ENCODE measurements around the gene PRPF6. TPM values are rescaled to one million over a fixed set of nuclear protein-coding genes. Genes with fewer than 3 reads are reported as not detected.

Gene PRPF6
- total and polyA plus RNA-seq, 2 of the 13 experiments (the other 11 are each of a cell fraction or from before 2014, with no cell fraction given) = 63.7 to 101 TPM

DNA sequence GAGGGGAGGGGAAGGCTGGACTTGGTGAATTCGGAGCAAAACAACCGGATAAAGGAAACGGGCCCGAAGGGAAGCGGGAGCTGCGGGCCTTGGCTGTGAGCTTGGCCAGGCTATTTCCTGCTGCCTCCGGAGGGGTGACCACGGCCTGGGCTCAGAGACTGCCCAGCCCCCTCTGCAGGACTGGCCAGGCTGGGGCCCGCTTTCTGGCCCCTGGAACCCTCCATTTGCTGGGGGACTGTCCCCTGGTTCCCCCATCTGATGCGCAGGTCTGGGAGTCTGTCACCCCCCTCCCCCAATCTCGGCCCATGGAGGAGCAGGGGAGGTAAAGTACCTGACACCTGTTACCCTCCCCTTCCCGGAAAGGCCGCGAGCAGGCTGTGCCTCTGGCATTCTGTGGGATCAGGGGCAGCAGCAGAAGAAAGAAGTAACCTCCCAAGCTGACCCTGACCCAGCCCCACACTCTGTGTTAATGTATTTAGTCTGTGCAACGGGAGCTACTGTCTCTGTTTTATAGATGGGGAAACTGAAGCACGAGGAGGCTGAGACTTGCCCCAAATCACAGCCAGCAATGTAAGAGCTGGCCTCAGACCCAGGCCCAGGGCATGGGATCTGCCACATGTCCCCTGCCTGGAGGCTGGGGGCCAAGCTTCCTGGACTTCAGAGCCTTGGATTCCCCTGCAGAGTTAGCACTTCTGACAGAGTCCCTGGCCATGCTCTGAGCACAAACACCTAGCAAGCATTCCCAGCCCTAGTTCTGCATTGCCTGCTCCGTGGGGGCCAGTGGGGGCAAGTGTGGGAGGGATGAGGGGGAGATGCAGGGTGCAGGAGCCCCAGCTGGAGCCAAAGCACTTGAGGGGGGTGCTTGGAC, 58.6 kb downstream of the PRPF6 start (continued):
- TF ChIP-seq ZBTB7A (CRISPR knock-in tag; IDR thresholded peaks at IDR 0.05) (no peak; the same call in 1 of the 2 replicates), ATF7 (IDR thresholded peaks at IDR 0.05) (no peak), ATF7 (CRISPR knock-in tag; IDR thresholded peaks at IDR 0.05) (no peak), ZSCAN5A (CRISPR knock-in tag; IDR thresholded peaks at IDR 0.05; ENCODE audit: borderline replicate concordance) (no peak), SETDB1 (CRISPR knock-in tag; IDR thresholded peaks at IDR 0.05; ENCODE audit: borderline replicate concordance) (no peak), MXI1 (IDR thresholded peaks at IDR 0.05; ENCODE audit: borderline replicate concordance, low read depth, low read length) (no peak), ZNF484 (CRISPR knock-in tag; IDR thresholded peaks at IDR 0.05; ENCODE audit: borderline replicate concordance, low read depth) (no peak), ZBTB1 (CRISPR knock-in tag; IDR thresholded peaks at IDR 0.05; ENCODE audit: borderline replicate concordance) (no peak), NR1H2 (CRISPR knock-in tag; IDR thresholded peaks at IDR 0.05; ENCODE audit: borderline replicate concordance, low read depth) (no peak), ZNF607 (CRISPR knock-in tag; IDR thresholded peaks at IDR 0.05; ENCODE audit: borderline replicate concordance) (no peak), MED8 (CRISPR knock-in tag; IDR thresholded peaks at IDR 0.05; ENCODE audit: insufficient replicate concordance) (no peak), MTF2 (CRISPR knock-in tag; IDR thresholded peaks at IDR 0.05; ENCODE audit: borderline replicate concordance) (no peak), ZMYM2 (CRISPR knock-in tag; IDR thresholded peaks at IDR 0.05) (no peak), ZNF557 (CRISPR knock-in tag; IDR thresholded peaks at IDR 0.05) (no peak), SATB2 (CRISPR knock-in tag; IDR thresholded peaks at IDR 0.05) (no peak), DBP (CRISPR knock-in tag; IDR thresholded peaks at IDR 0.05; ENCODE audit: not compliant biosample characterization) (no peak), YEATS2 (CRISPR knock-in tag; IDR thresholded peaks at IDR 0.05; ENCODE audit: borderline replicate concordance) (no peak), ZBTB7B (CRISPR knock-in tag; IDR thresholded peaks at IDR 0.05) (no peak), SIN3A (IDR thresholded peaks at IDR 0.05; ENCODE audit: borderline replicate concordance, low read depth, low read length) (no peak), ZSCAN31 (CRISPR knock-in tag; IDR thresholded peaks at IDR 0.05; ENCODE audit: low read depth) (no peak), AKAP8 (CRISPR knock-in tag; IDR thresholded peaks at IDR 0.05) (no peak), THAP11 (CRISPR knock-in tag; IDR thresholded peaks at IDR 0.05) (0 out of 2 replicates have a peak, but pooled peaks have one; percentile 10)
- TF ChIP-seq, protein P1, sequence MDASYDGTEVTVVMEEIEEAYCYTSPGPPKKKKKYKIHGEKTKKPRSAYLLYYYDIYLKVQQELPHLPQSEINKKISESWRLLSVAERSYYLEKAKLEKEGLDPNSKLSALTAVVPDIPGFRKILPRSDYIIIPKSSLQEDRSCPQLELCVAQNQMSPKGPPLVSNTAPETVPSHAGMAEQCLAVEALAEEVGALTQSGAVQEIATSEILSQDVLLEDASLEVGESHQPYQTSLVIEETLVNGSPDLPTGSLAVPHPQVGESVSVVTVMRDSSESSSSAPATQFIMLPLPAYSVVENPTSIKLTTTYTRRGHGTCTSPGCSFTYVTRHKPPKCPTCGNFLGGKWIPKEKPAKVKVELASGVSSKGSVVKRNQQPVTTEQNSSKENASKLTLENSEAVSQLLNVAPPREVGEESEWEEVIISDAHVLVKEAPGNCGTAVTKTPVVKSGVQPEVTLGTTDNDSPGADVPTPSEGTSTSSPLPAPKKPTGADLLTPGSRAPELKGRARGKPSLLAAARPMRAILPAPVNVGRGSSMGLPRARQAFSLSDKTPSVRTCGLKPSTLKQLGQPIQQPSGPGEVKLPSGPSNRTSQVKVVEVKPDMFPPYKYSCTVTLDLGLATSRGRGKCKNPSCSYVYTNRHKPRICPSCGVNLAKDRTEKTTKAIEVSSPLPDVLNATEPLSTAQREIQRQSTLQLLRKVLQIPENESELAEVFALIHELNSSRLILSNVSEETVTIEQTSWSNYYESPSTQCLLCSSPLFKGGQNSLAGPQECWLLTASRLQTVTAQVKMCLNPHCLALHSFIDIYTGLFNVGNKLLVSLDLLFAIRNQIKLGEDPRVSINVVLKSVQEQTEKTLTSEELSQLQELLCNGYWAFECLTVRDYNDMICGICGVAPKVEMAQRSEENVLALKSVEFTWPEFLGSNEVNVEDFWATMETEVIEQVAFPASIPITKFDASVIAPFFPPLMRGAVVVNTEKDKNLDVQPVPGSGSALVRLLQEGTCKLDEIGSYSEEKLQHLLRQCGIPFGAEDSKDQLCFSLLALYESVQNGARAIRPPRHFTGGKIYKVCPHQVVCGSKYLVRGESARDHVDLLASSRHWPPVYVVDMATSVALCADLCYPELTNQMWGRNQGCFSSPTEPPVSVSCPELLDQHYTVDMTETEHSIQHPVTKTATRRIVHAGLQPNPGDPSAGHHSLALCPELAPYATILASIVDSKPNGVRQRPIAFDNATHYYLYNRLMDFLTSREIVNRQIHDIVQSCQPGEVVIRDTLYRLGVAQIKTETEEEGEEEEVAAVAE (CRISPR knock-in tag; IDR thresholded peaks at IDR 0.05; ENCODE audit: borderline replicate concordance) = no peak

Measured in HepG2 (cell line).